Stimulated activated CD8-positive, alpha-beta memory T cell treated with anti-CD3 and anti-CD28 coated beads, Interleukin-7, amount 100 ng/mL, for 24 hours (primary cell): ENCODE measurements around the gene KDM5C.
"Not testable (repeated sequence)": the region's sequence is repeated elsewhere in the genome, so short reads cannot be mapped to it uniquely, and the experiment has no call there.

ENCODE experiments used
- DNase-seq: peaks from one replicate; pipeline ENCODE4 v3.0.0-alpha.2; 2020; ENCODE audit warnings: low read depth

The KDM5C gene

GRCh38 chrX:53190363-53190960 is 34.5 kb downstream of the KDM5C start:
- no peak for DNase-seq

GRCh38 chrX:53188763-53189162 is 36.2 kb downstream of the KDM5C start:
- no peak for DNase-seq

GRCh38 chrX:53186351-53186750 is 38.7 kb downstream of the KDM5C start:
- DNase-seq: no peak

DNA sequence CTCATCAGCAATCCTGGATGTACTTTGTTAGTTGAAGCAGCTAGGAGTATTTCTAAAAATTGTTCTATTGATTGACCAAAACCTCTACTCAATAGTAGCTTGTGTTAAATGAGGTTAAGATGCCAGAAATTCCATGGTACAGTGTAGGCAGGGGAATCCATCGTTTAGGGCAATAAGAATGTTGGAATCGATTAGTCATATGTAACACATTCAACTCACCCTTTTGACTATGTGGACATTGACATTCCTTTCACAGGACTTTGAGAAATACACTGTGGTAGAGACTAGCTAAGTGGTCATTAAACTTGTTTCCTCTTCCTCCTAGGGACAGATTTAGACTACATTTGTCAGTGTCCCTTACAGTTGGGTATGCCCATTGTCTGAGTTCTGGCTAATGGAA is 40.2 kb downstream of the KDM5C start:
- DNase-seq: no peak

- DNase-seq: no peak
Observed at GRCh38 chrX:53171356-53171755, 53.7 kb downstream of the KDM5C start.

GRCh38 chrX:53166103-53166502 is 58.9 kb downstream of the KDM5C start:
- DNase-seq: no peak

GRCh38 chrX:53164566-53164965 is 60.4 kb downstream of the KDM5C start:
- not testable (repeated sequence) for DNase-seq

GRCh38 chrX:53163436-53163835 is 61.6 kb downstream of the KDM5C start:
- DNase-seq: no peak

- no peak for DNase-seq
Observed at GRCh38 chrX:53160297-53160983, 64.6 kb downstream of the KDM5C start.

DNA sequence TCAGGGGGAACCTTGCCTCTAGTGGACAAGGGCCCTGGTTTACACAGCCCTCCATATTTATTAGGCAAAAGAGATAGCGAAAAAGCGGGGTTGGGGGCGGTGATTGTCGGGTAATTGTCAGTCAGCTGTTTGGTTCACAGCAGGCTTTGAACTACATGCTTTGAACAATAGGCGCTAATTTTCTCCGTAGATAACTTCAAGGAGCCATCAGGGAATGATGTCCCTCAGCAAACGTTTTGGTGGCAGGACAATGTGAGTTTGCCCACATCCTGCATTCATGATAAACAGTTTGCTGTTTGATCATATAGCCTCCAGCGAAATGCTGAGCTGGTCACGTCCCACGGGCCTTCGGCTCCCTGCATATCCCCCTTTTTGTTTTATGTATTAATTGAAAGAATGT is 65.8 kb downstream of the KDM5C start:
- DNase-seq: no peak

DNA sequence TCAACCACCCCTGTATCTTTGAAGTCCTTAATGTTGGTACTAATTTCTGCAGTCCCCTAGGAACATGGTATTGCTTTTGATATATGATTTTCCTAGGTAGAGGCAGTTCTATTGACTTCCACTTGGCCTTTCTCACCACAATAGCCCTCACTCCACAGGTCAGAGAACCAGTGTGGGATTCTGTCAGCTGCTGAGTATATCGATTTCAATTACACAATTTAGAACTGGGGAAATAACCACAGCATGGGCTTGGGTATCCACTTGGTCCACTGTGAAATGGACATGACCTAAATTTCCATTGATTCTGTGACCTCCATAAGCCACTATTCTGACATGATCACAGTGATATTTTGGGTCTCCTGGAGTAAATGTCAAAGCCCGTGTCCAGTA is 68.8 kb downstream of the KDM5C start:
- DNase-seq: no peak

- DNase-seq: no peak
Observed at GRCh38 chrX:53155512-53156206, 69.3 kb downstream of the KDM5C start.

DNA sequence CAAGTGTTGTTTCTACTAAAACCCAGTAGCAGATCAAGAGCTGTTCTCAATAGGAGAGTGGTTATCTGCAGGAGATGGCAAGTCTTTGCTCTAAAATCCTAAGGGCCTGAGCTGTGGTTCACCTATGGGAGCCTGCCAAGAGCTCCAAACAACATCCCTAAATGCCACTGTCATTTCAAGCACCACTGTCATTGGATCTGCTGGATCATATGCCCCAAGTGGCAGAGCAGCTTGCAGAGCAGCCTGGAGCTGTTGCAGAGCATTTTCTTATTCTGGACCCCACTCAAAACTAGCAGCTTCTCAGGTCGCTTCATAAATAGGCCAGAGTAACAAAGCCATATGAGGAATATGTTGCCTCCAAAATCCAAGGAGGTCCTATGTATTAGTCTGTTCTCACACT is 71.4 kb downstream of the KDM5C start:
- DNase-seq: no peak
